GM13976 (cell line): ENCODE measurements around the gene CAMK4.
A peak's percentile ranks its signal among the peaks of the same experiment; 100 is the strongest.

Experiments
- DNase-seq: peaks from one replicate; pipeline ENCODE4 v3.0.0; 2012; ENCODE audit warnings: low spot score
- in situ Hi-C: fragments of 300-500 bp; cut with MboI; formaldehyde crosslinking; loops from one replicate; pipeline ENCODE4 v1.12.0; 2022; ENCODE audit warnings: low sequenced_read_pairs, mixed read lengths, inconsistent platforms; ENCODE audit not compliant: unreplicated experiment
- TF ChIP-seq, protein P1 (sequence below): IDR thresholded peaks from 2 replicates; pipeline ENCODE4 v1.5.1; 2012; ENCODE audit warnings: borderline replicate concordance, mild to moderate bottlenecking; ENCODE audit not compliant: insufficient read depth; ENCODE audit errors: extremely low read depth, missing control alignments, control extremely low read depth

Gene CAMK4

GRCh38 chr5:111512375-111513130, 288.4 kb downstream of the CAMK4 start, which contains the start of gene STARD4:
STARD4 (minus strand) TSS chr5:111512535; CDS start chr5:111507433, 5,102 bp downstream.
- peak; percentile 96 for DNase-seq
- TF ChIP-seq, protein P1, sequence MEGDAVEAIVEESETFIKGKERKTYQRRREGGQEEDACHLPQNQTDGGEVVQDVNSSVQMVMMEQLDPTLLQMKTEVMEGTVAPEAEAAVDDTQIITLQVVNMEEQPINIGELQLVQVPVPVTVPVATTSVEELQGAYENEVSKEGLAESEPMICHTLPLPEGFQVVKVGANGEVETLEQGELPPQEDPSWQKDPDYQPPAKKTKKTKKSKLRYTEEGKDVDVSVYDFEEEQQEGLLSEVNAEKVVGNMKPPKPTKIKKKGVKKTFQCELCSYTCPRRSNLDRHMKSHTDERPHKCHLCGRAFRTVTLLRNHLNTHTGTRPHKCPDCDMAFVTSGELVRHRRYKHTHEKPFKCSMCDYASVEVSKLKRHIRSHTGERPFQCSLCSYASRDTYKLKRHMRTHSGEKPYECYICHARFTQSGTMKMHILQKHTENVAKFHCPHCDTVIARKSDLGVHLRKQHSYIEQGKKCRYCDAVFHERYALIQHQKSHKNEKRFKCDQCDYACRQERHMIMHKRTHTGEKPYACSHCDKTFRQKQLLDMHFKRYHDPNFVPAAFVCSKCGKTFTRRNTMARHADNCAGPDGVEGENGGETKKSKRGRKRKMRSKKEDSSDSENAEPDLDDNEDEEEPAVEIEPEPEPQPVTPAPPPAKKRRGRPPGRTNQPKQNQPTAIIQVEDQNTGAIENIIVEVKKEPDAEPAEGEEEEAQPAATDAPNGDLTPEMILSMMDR: no peak
- in situ Hi-C loops: no loop called here

- in situ Hi-C loops: no loop called here
- TF ChIP-seq, protein P1: no peak
- DNase-seq: no peak
These were observed 288.9 kb downstream of the CAMK4 start for GRCh38 chr5:111513131-111513520.

DNA sequence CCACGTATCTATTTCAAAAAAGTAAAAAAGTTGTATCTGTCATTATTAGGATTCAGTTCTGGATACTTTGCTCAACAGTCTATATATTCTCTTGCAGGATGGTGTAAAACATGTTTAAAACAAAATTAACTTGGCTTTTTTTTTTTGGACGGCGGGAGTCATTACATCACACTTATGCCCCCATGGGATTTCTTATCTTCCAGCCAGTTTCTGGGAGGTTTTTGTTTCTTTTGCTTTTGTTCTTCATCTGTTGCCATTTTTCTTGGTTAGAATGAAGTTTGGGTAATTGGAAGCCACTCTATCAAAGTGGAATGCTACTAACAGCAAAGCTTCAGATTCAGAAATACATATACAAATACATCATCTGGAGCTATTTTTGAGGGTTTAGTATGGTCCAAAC, 289.9 kb downstream of the CAMK4 start:
- no peak for DNase-seq
- TF ChIP-seq, protein P1: no peak
- in situ Hi-C loops: no loop called here

GRCh38 chr5:111517853-111518501, 293.8 kb downstream of the CAMK4 start:
- TF ChIP-seq, protein P1: no peak
- peak; percentile 15 for DNase-seq
- in situ Hi-C loops: no loop called here

DNA sequence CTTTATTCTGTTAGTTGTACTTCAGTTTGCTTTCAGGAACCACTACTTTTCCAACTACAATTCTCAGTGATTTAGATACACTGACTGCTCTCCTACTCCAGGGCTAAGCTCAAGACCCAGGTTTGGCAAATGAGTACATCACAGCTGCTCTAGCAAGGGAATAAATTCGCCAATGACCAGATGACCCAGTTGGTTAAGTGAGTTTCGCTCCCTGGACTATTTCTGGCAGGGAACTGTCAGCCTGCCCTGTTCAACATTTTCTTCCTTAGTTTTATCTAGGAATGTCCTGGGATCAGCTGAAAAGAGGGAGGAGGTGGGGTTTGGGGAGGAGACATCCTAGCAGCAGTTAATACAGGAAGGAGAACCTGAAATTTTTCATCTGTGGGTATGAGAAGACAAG, 294.6 kb downstream of the CAMK4 start:
- in situ Hi-C loops: no loop called here
- TF ChIP-seq, protein P1: no peak
- no peak for DNase-seq

DNA sequence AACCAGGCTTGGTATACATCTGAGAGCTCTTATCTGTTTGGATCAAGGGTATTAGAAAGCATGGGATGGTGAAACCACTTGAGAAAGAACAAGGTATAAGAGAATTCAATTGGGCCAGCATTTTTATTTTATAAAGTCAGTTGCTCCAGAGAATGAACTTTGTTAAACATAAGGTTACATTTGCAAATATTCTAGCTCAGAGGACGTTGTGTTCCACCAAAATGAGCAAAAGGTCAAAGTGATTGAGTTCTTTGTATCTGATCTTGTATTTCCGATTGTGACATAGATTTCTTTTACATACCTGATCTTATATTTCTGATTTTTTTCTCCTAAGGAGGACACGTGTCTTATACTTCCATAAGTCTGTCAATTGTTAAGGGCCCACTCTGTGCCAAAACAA, 296.7 kb downstream of the CAMK4 start:
- in situ Hi-C loops: no loop called here
- no peak for DNase-seq
- TF ChIP-seq, protein P1: no peak
